Upper lobe of left lung (tissue), 6 donors: Measurements from ENCODE around the gene SEC23A. TPM values are rescaled to one million over a fixed set of nuclear protein-coding genes. Genes with fewer than 3 reads are reported as not detected.

Experiments
- ATAC-seq, 2 donors: fragments of 200-7000 bp; cut with Tn5 transposase; one replicate each; pipeline ENCODE4 v1.9.1; 2022; ENCODE audit warnings: mild to moderate bottlenecking in 2 of 2, moderate library complexity in 2 of 2; ENCODE audit not compliant: low FRiP score in 2 of 2
- DNase-seq, 2 donors: peaks; one replicate each; pipeline ENCODE4 v3.0.0-alpha.2; 2019 to 2020
- H3K27ac ChIP-seq, 4 donors: fragments of 200-600 bp; sonication (generic); one replicate each; pipeline ENCODE4 v1.5.1; 2016 to 2019
- H3K27me3 ChIP-seq, 4 donors: fragments of 200-600 bp; sonication (generic); one replicate each; pipeline ENCODE4 v1.5.1; 2017 to 2019
- H3K36me3 ChIP-seq, 4 donors: fragments of 200-600 bp; sonication (generic); one replicate each; pipeline ENCODE4 v1.5.1; 2016 to 2019
- H3K4me1 ChIP-seq, 4 donors: fragments of 200-600 bp; sonication (generic); one replicate each; pipeline ENCODE4 v1.5.1; 2018 to 2019
- H3K4me3 ChIP-seq, 4 donors: fragments of 200-600 bp; sonication (generic); one replicate each; pipeline ENCODE4 v1.5.1; 2017 to 2019; ENCODE audit warnings: mild to moderate bottlenecking in 2 of 4, moderate library complexity in 1 of 4
- H3K9me3 ChIP-seq, 4 donors: fragments of 200-600 bp; sonication (generic); one replicate each; pipeline ENCODE4 v1.5.1; 2018 to 2019
- EP300 ChIP-seq, 4 donors: sonication (generic); formaldehyde crosslinking; IDR thresholded peaks; one replicate each; pipeline ENCODE4 v1.5.1; 2017; ENCODE audit warnings: antibody characterized with exemption in 4 of 4, control low read depth in 2 of 4
- POLR2A ChIP-seq, 4 donors: fragments of 450-650 bp; IDR thresholded peaks; one replicate each; pipeline ENCODE4 v1.5.1; 2016 to 2017; ENCODE audit warnings: antibody characterized with exemption in 4 of 4, mild to moderate bottlenecking in 2 of 4
- POLR2AphosphoS5 ChIP-seq, 2 donors: sonication (generic); formaldehyde crosslinking; IDR thresholded peaks; one replicate each; pipeline ENCODE4 v1.5.1; 2017; ENCODE audit warnings: antibody characterized with exemption in 2 of 2
- WGBS, 2 donors: methylation state at CpG; one replicate each; pipeline ENCODE4 v1.1.5; 2017 to 2018; 5-methylcytosine and 5-hydroxymethylcytosine counted together
- total RNA-seq, 6 donors: library from RNA; depleted of rRNA in 4 of 6; stranded (reverse); fragments of >200 nt in 4 of 6; gene quantifications; one replicate each; pipeline versions ENCODE4 v1.1.0 to v1.2.1, GENCODE V29; 2016 to 2021
- TF ChIP-seq, protein P1 (sequence below), 6 experiments: fragments of 450-650 bp in 4 of 6; fragments of 200-600 bp in 2 of 6; sonication (generic) in 2 of 6; IDR thresholded peaks; one replicate each; pipeline ENCODE4 v1.5.1; 2016 to 2019; ENCODE audit warnings: antibody characterized with exemption in 6 of 6
- donor health status: DM: no; HTN: no; CAD: no; lungs with moderate emphysema.
- donor health status: DM: no; HTN: yes; CAD: no; lungs with severe emphysema.

The SEC23A gene
- total RNA-seq, 6 donors from 2014 or later = 32.5 to 70.4 (median 47.4) TPM

- Histone ChIP-seq H3K9me3 (no peaks in the 10 kb centered on the region), H3K4me1 (no peaks in the 10 kb centered on the region), H3K27me3 (no peaks in the 10 kb centered on the region), H3K4me3 (no peak overlapping the region), H3K36me3 (peaks cover 11 to 99% (median 35%) of the 10 kb centered on the region in 4 donors), H3K27ac (no peak overlapping the region)
- 61 to 71% methylated on average over 3 of the region's 3 CpGs for WGBS, 2 donors
- TF ChIP-seq EP300 (IDR thresholded peaks at IDR 0.05) = no peak
- TF ChIP-seq, protein P1, sequence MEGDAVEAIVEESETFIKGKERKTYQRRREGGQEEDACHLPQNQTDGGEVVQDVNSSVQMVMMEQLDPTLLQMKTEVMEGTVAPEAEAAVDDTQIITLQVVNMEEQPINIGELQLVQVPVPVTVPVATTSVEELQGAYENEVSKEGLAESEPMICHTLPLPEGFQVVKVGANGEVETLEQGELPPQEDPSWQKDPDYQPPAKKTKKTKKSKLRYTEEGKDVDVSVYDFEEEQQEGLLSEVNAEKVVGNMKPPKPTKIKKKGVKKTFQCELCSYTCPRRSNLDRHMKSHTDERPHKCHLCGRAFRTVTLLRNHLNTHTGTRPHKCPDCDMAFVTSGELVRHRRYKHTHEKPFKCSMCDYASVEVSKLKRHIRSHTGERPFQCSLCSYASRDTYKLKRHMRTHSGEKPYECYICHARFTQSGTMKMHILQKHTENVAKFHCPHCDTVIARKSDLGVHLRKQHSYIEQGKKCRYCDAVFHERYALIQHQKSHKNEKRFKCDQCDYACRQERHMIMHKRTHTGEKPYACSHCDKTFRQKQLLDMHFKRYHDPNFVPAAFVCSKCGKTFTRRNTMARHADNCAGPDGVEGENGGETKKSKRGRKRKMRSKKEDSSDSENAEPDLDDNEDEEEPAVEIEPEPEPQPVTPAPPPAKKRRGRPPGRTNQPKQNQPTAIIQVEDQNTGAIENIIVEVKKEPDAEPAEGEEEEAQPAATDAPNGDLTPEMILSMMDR (IDR thresholded peaks at IDR 0.05) = peak in 1 of 6 experiments; percentile 12
- DNase-seq = no peak
- ATAC-seq = no peak
Measured at GRCh38 chr14:39034481-39035296, 68.3 kb downstream of the SEC23A start.

- Histone ChIP-seq H3K27ac (no peak overlapping the region), H3K4me1 (no peaks in the 10 kb centered on the region), H3K36me3 (peaks cover 6 to 91% (median 26%) of the 10 kb centered on the region in 4 donors), H3K4me3 (no peak overlapping the region), H3K27me3 (no peaks in the 10 kb centered on the region), H3K9me3 (no peaks in the 10 kb centered on the region)
- no peak for DNase-seq
- 76 to 78% methylated on average over 4 of the region's 4 CpGs for WGBS, 2 donors
- no peak for TF ChIP-seq EP300 (IDR thresholded peaks at IDR 0.05)
- no peak for TF ChIP-seq POLR2A (IDR thresholded peaks at IDR 0.05)
- TF ChIP-seq POLR2AphosphoS5 (IDR thresholded peaks at IDR 0.05) = no peak
- TF ChIP-seq, protein P1 (IDR thresholded peaks at IDR 0.05) = no peak
- no peak for ATAC-seq
Measured at GRCh38 chr14:39033371-39033770, 69.7 kb downstream of the SEC23A start.

GRCh38 chr14:39030209-39030608 lies 72.8 kb downstream of the SEC23A start:
- peaks cover 0 to 59% (median 12%) of the 10 kb centered on the region in 4 donors for H3K36me3 ChIP-seq
- ATAC-seq (no peak), DNase-seq (peak in 1 of 2 donors; percentile 36)
- WGBS, 2 donors = 94 to 96% methylated on average over 10 of the region's 10 CpGs
- H3K9me3 ChIP-seq = no peaks in the 10 kb centered on the region
- H3K4me3 ChIP-seq = no peak overlapping the region
- H3K27ac ChIP-seq = no peak overlapping the region
- no peaks in the 10 kb centered on the region for H3K27me3 ChIP-seq
- H3K4me1 ChIP-seq = no peaks in the 10 kb centered on the region
- TF ChIP-seq POLR2A (IDR thresholded peaks at IDR 0.05) = no peak
- no peak for TF ChIP-seq POLR2AphosphoS5 (IDR thresholded peaks at IDR 0.05)
- TF ChIP-seq EP300 (IDR thresholded peaks at IDR 0.05) = no peak
- TF ChIP-seq, protein P1 (IDR thresholded peaks at IDR 0.05) = no peak

DNA sequence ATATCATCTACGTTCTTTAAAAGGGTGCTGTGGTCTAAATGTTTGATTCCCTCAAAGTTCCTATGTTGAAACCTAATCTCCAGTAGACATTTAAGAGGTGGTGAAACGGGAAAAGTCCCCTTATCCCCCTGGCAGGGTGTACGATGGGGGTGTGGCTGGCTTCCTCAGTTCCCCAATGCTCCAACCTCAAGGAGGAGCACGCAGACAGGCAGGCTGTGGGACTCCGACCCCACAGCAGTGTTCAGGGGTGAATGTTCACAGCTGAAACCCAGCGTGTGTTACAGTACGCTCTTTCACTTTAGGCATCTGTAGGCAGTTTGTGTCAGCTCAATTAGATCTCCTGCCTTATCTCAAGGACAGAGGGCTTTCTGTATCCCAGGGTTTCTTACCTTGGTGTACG lies 73.2 kb downstream of the SEC23A start:
- Histone ChIP-seq H3K9me3 (no peaks in the 10 kb centered on the region), H3K4me1 (no peaks in the 10 kb centered on the region), H3K36me3 (peaks cover 0 to 55% (median 12%) of the 10 kb centered on the region in 4 donors), H3K27me3 (no peaks in the 10 kb centered on the region), H3K27ac (no peak overlapping the region), H3K4me3 (no peak overlapping the region)
- no peak for TF ChIP-seq POLR2AphosphoS5 (IDR thresholded peaks at IDR 0.05)
- TF ChIP-seq POLR2A (IDR thresholded peaks at IDR 0.05) = no peak
- TF ChIP-seq EP300 (IDR thresholded peaks at IDR 0.05) = no peak
- TF ChIP-seq, protein P1 (IDR thresholded peaks at IDR 0.05) = no peak
- 94 to 96% methylated on average over 5 to 8 of the region's 8 CpGs for WGBS, 2 donors
- DNase-seq = no peak
- ATAC-seq = no peak

DNA sequence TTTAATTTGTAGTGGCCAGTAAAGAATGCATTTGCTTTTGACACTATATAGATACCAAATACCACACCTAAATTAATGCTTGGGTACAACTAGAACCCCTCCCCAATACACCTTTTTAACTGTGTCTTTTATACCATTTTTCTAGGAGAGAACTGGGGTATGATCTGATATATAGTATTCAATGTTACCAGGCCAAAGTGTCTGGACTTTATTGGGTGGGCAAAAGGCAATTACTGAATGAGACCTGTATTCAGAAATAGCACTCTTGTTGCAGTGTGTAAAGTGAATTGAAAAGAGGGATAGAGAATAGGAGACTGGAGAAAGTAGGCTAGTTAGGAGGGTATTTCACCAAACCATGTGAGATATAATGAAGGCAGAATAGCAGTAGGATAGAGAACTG lies 74.4 kb downstream of the SEC23A start:
- no peaks in the 10 kb centered on the region for H3K9me3 ChIP-seq
- DNase-seq = no peak
- no peak overlapping the region for H3K4me3 ChIP-seq
- no peaks in the 10 kb centered on the region for H3K27me3 ChIP-seq
- peaks cover 0 to 44% (median 12%) of the 10 kb centered on the region in 4 donors for H3K36me3 ChIP-seq
- no peak for ATAC-seq
- H3K27ac ChIP-seq = no peak overlapping the region
- TF ChIP-seq EP300 (IDR thresholded peaks at IDR 0.05) (no peak), POLR2A (IDR thresholded peaks at IDR 0.05) (no peak), POLR2AphosphoS5 (IDR thresholded peaks at IDR 0.05) (no peak)
- TF ChIP-seq, protein P1 (IDR thresholded peaks at IDR 0.05) = no peak
- no peaks in the 10 kb centered on the region for H3K4me1 ChIP-seq
